GM12865 (cell line): Measurements from ENCODE around the gene CCL24.
"Not testable (repeated sequence)": the region's sequence is repeated elsewhere in the genome, so short reads cannot be mapped to it uniquely, and the experiment has no call there.

ENCODE experiments used
- DNase-seq: peaks from one replicate; pipeline ENCODE4 v3.0.0; 2010; ENCODE audit warnings: low read depth
- H3K4me3 ChIP-seq: 2 replicates; pipeline ENCODE4 v1.5.1; 2011; ENCODE audit warnings: mild to moderate bottlenecking, low read depth, low read length, control low read depth
- CTCF ChIP-seq: IDR thresholded peaks from 2 replicates; pipeline ENCODE4 v1.5.1; 2011; ENCODE audit warnings: low read length, control low read depth, low read depth, inconsistent platforms; ENCODE audit not compliant: insufficient read depth; ENCODE audit errors: missing control alignments

The CCL24 gene

GRCh38 chr7:75836798-75837197, 23.2 kb upstream of the CCL24 start:
- H3K4me3 ChIP-seq, result no peak overlapping the region
- TF ChIP-seq CTCF, result no peak
- DNase-seq, result no peak

- no peak overlapping the region for H3K4me3 ChIP-seq
- TF ChIP-seq CTCF, result no peak
- no peak for DNase-seq
Measured at GRCh38 chr7:75835688-75836285, 22.2 kb upstream of the CCL24 start.

- not testable (repeated sequence) for DNase-seq, H3K4me3 ChIP-seq
Measured at GRCh38 chr7:75833662-75834061, 20.1 kb upstream of the CCL24 start.

GRCh38 chr7:75830978-75831377, 17.4 kb upstream of the CCL24 start:
- no peak overlapping the region for H3K4me3 ChIP-seq
- DNase-seq, result no peak
- no peak for TF ChIP-seq CTCF

- peak; percentile 17 for DNase-seq
- H3K4me3 ChIP-seq, result not testable (repeated sequence)
Measured at GRCh38 chr7:75829656-75830055, 16.1 kb upstream of the CCL24 start.

GRCh38 chr7:75823198-75823910, 9.7 kb upstream of the CCL24 start:
- TF ChIP-seq CTCF, result no peak
- no peak overlapping the region for H3K4me3 ChIP-seq

GRCh38 chr7:75820688-75821087, 7.1 kb upstream of the CCL24 start:
- TF ChIP-seq CTCF, result no peak
- DNase-seq, result no peak
- H3K4me3 ChIP-seq, result no peak overlapping the region

More at GRCh38 chr7:75823198-75823910, 9.7 kb upstream of the CCL24 start:
- no peak for DNase-seq

- no peak for TF ChIP-seq CTCF
- no peak overlapping the region for H3K4me3 ChIP-seq
- no peak for DNase-seq
Measured at GRCh38 chr7:75819711-75820110, 6.1 kb upstream of the CCL24 start.
